ENCODE measurements around the gene TRIM34. TPM values are rescaled to one million over a fixed set of nuclear protein-coding genes. Genes with fewer than 3 reads are reported as not detected.
A peak's percentile ranks its signal among the peaks of the same experiment; 100 is the strongest.
"Not testable (repeated sequence)": the region's sequence is repeated elsewhere in the genome, so short reads cannot be mapped to it uniquely, and the experiment has no call there.

The TRIM34 gene, protein sequence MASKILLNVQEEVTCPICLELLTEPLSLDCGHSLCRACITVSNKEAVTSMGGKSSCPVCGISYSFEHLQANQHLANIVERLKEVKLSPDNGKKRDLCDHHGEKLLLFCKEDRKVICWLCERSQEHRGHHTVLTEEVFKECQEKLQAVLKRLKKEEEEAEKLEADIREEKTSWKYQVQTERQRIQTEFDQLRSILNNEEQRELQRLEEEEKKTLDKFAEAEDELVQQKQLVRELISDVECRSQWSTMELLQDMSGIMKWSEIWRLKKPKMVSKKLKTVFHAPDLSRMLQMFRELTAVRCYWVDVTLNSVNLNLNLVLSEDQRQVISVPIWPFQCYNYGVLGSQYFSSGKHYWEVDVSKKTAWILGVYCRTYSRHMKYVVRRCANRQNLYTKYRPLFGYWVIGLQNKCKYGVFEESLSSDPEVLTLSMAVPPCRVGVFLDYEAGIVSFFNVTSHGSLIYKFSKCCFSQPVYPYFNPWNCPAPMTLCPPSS
- 1.7 TPM for total RNA-seq
- long read RNA-seq, partial matches to known transcripts, result 1 of 4 reads
- long read RNA-seq, other reads (novel, unspliced or antisense), result 0 of 4 reads

DNA sequence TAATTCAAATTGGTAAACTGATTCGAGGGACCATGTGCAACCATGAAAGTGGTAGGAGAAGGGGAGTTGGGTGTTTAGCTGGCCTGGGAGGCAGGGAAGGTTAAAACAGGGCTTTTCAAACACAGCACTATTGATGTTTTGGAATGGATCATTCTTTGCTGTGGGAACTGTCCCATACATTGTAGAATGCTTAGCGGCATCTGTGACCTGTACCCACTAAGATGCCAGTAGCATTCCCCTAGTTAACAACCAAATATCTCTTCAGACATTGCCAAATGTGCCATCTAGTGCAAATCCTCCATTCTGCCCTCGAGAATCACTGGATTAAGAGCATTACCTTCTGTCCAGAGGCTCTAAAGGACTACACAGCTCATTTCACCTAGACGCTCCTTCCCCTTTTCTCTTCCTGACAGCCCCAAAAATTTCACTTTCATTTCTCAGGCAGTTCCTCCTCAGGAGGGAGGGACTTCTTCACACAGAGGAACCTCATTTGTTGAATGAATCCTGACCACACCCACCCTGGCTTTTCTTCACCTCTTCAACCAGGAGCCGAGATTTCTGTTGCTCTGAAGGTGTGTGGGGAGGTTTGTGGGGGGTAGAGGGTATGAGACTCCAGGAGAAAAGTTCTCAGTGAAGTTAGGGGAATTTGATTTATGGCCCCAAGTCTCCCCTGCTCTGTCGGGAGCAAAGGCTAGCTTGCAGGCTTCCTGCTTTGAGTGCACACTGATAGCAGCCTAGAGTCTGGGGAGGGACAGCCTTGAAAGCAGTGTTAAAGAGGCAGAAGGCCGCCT lies at the start of gene TRIM34:
Gene TRIM34 (plus strand): TSS at position 513 of the 791 bp plus-strand sequence. CDS start 7,331 bp downstream, outside the sequence.
- intact Hi-C loops (cut with micrococcal nuclease), result no loop called here
- TF ChIP-seq, protein P1, sequence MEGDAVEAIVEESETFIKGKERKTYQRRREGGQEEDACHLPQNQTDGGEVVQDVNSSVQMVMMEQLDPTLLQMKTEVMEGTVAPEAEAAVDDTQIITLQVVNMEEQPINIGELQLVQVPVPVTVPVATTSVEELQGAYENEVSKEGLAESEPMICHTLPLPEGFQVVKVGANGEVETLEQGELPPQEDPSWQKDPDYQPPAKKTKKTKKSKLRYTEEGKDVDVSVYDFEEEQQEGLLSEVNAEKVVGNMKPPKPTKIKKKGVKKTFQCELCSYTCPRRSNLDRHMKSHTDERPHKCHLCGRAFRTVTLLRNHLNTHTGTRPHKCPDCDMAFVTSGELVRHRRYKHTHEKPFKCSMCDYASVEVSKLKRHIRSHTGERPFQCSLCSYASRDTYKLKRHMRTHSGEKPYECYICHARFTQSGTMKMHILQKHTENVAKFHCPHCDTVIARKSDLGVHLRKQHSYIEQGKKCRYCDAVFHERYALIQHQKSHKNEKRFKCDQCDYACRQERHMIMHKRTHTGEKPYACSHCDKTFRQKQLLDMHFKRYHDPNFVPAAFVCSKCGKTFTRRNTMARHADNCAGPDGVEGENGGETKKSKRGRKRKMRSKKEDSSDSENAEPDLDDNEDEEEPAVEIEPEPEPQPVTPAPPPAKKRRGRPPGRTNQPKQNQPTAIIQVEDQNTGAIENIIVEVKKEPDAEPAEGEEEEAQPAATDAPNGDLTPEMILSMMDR (IDR thresholded peaks at IDR 0.05; ENCODE audit: borderline replicate concordance), result no peak
- peaks cover 35% of the 10 kb centered on the region for H3K4me1 ChIP-seq
- H3K27ac ChIP-seq (replicated peaks), result peak within 1 kb of the TSS; percentile 81
- no peak for DNase-seq
- H3K36me3 ChIP-seq, result no peaks in the 10 kb centered on the region
- H3K27me3 ChIP-seq (ENCODE audit: low read depth), result no peaks in the 10 kb centered on the region
- peak within 1 kb of the TSS; percentile 71 for H3K4me3 ChIP-seq
- H3K9me3 ChIP-seq (replicated peaks), result no peaks in the 10 kb centered on the region

DNA sequence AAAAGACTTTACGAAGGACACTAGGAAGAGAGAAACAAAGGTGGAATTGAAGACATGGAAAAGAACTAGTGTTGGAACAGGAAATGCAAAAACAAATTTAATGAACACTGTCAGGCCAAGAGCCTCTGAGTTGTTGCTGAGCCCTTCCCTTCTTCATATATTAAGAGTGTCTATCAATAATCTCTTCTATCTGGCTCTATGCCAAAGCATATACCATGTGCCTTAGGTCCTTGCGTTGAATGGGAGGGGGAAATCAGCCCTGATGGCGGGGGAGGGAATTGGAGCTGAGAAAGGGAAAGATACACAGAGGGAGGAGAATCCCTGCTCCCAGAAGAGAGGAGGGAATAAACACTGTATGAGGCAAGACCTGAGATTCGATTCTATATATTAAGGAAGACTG lies 49.6 kb upstream of the TRIM34 start:
- H3K4me3 ChIP-seq, result no peak overlapping the region
- H3K27ac ChIP-seq (replicated peaks), result no peak overlapping the region
- intact Hi-C loops (cut with micrococcal nuclease), result no loop called here
- TF ChIP-seq, protein P1 (IDR thresholded peaks at IDR 0.05; ENCODE audit: borderline replicate concordance), result no peak
- DNase-seq, result no peak
- no peaks in the 10 kb centered on the region for H3K4me1 ChIP-seq
- H3K36me3 ChIP-seq, result no peaks in the 10 kb centered on the region
- H3K27me3 ChIP-seq (ENCODE audit: low read depth), result no peaks in the 10 kb centered on the region
- no peaks in the 10 kb centered on the region for H3K9me3 ChIP-seq (replicated peaks)

DNA sequence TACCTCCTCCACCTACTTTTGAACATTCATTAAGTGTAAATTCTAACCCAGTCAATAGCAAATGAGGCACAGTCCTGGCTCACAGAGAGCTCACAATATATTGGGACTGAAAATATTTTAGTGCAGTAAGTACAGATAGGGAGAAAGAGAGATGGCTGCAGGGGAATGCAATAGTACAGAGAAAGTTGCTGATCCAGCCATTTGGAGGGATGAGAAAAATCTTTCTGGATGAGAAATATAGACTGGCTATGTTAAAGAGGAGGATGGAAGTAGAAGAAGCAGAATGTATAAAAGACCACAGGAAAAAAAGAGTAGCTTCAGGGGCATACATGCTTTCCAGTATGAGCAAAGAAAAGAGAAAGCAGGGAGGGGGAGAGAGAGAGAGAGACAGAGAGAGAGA lies 47.7 kb upstream of the TRIM34 start:
- Histone ChIP-seq H3K27me3 (ENCODE audit: low read depth) (no peaks in the 10 kb centered on the region), H3K4me1 (no peaks in the 10 kb centered on the region), H3K4me3 (no peak overlapping the region), H3K27ac (replicated peaks) (no peak overlapping the region), H3K9me3 (replicated peaks) (no peaks in the 10 kb centered on the region), H3K36me3 (no peaks in the 10 kb centered on the region)
- no peak for DNase-seq
- intact Hi-C loops (cut with micrococcal nuclease), result no loop called here
- TF ChIP-seq, protein P1 (IDR thresholded peaks at IDR 0.05; ENCODE audit: borderline replicate concordance), result no peak

DNA sequence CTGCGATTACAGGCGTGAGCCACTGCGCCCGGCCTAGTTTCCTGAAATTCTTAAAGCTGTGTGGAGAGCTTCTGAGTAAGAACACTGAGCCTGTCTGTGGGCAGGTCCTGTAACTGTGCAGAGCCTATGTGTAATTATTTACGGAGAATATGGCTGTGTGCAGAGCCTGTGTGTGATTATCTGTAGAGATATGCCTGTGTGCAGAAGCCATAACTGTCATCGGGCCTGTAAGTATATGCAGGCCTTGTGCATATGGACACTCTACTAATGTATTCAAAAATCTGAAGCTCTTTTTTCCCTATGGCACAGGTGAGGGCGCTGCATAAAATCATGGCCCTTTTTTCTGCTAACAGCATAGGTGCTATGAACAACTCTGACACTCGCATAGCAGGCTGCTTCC lies 44.2 kb upstream of the TRIM34 start, which contains the start of gene OR52B6:
Gene OR52B6 (plus strand): TSS at position 301 of the 400 bp plus-strand sequence. CDS start 0 bp downstream, at position 301.
- Histone ChIP-seq H3K27me3 (ENCODE audit: low read depth) (no peaks in the 10 kb centered on the region), H3K9me3 (replicated peaks) (no peaks in the 10 kb centered on the region), H3K4me1 (no peaks in the 10 kb centered on the region), H3K36me3 (no peaks in the 10 kb centered on the region), H3K27ac (replicated peaks) (no peak within 1 kb of the TSS), H3K4me3 (no peak within 1 kb of the TSS)
- no peak for DNase-seq
- TF ChIP-seq, protein P1 (IDR thresholded peaks at IDR 0.05; ENCODE audit: borderline replicate concordance), result no peak
- intact Hi-C loops (cut with micrococcal nuclease), result no loop called here

DNA sequence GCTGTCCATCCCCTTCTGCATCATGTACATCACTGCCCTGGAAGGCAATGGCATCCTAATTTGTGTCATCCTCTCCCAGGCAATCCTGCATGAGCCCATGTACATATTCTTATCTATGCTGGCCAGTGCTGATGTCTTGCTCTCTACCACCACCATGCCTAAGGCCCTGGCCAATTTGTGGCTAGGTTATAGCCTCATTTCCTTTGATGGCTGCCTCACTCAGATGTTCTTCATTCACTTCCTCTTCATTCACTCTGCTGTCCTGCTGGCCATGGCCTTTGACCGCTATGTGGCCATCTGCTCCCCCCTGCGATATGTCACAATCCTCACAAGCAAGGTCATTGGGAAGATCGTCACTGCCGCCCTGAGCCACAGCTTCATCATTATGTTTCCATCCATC lies 43.8 kb upstream of the TRIM34 start:
- H3K27me3 ChIP-seq (ENCODE audit: low read depth), result no peaks in the 10 kb centered on the region
- intact Hi-C loops (cut with micrococcal nuclease), result no loop called here
- no peak overlapping the region for H3K27ac ChIP-seq (replicated peaks)
- no peaks in the 10 kb centered on the region for H3K9me3 ChIP-seq (replicated peaks)
- H3K4me1 ChIP-seq, result no peaks in the 10 kb centered on the region
- no peak overlapping the region for H3K4me3 ChIP-seq
- TF ChIP-seq, protein P1 (IDR thresholded peaks at IDR 0.05; ENCODE audit: borderline replicate concordance), result no peak
- H3K36me3 ChIP-seq, result no peaks in the 10 kb centered on the region
- DNase-seq, result no peak

DNA sequence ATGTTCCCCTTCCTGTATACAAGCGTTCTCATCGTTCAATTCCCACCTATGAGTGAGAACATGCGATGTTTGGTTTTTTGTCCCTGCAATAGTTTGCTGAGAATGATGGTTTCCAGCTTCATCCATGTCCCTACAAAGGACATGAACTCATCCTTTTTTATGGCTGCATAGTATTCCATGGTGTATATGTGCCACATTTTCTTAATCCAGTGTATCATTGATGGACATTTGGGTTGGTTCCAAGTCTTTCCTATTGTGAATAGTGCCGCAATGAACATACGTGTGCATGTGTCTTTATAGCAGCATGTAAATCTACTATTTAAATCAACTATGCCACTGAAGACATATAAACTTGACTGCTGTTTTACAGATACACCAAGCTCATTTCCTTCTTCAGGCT lies 40.3 kb upstream of the TRIM34 start:
- H3K4me1 ChIP-seq; H3K27ac ChIP-seq (replicated peaks); H3K27me3 ChIP-seq (ENCODE audit: low read depth); H3K4me3 ChIP-seq; DNase-seq; intact Hi-C loops (cut with micrococcal nuclease); H3K36me3 ChIP-seq; H3K9me3 ChIP-seq (replicated peaks): not testable (repeated sequence)

DNA sequence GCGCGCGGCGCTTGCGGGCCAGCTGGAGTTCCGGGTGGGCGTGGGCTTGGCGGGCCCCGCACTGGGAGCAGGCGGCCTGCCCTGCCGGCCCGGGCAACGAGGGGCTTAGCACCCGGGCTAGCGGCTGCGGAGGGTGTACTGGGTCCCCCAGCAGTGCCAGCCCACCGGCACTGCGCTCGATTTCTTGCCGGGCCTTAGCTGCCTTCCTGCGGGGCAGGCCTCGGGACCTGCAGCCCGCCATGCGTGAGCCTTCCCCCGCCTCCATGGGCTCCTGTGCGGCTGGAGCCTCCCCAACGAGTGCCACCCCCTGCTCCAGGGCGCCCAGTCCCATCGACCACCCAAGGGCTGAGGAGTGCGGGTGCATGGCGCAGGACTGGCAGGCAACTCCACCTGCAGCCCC lies 34.9 kb upstream of the TRIM34 start:
- H3K4me1 ChIP-seq; H3K27ac ChIP-seq (replicated peaks); H3K27me3 ChIP-seq (ENCODE audit: low read depth); H3K36me3 ChIP-seq; H3K4me3 ChIP-seq; H3K9me3 ChIP-seq (replicated peaks); intact Hi-C loops (cut with micrococcal nuclease); DNase-seq: not testable (repeated sequence)

Data from left ventricle myocardium inferior (tissue), 1 donor.